Osteocyte (in vitro differentiated cells): ENCODE measurements around the gene FAM131A. TPM values are rescaled to one million over a fixed set of nuclear protein-coding genes. Genes with fewer than 3 reads are reported as not detected.

Experiments used
- DNase-seq: peaks from one replicate; pipeline ENCODE4 v3.0.0; 2021; ENCODE audit warnings: mixed read lengths; ENCODE audit not compliant: unreplicated experiment; ENCODE audit errors: extremely low spot score
- H3K27ac Mint-ChIP-seq: one replicate; pipeline ENCODE4 v1.8.0; 2021; ENCODE audit warnings: mild to moderate bottlenecking, mixed read lengths; ENCODE audit not compliant: unreplicated experiment
- H3K27me3 Mint-ChIP-seq: one replicate; pipeline ENCODE4 v1.8.0; 2021; ENCODE audit warnings: mixed read lengths; ENCODE audit not compliant: unreplicated experiment
- H3K36me3 Mint-ChIP-seq: one replicate; pipeline ENCODE4 v1.8.0; 2021; ENCODE audit warnings: mixed read lengths; ENCODE audit not compliant: unreplicated experiment
- H3K4me1 Mint-ChIP-seq: one replicate; pipeline ENCODE4 v1.8.0; 2021; ENCODE audit warnings: mixed read lengths; ENCODE audit not compliant: unreplicated experiment
- H3K4me3 Mint-ChIP-seq: one replicate; pipeline ENCODE4 v1.8.0; 2021; ENCODE audit warnings: mild to moderate bottlenecking, moderate library complexity, mixed read lengths; ENCODE audit not compliant: unreplicated experiment
- H3K9me3 Mint-ChIP-seq: one replicate; pipeline ENCODE4 v1.8.0; 2021; ENCODE audit warnings: mixed read lengths; ENCODE audit not compliant: unreplicated experiment
- total RNA-seq: library from RNA; stranded (reverse); gene quantifications from 2 replicates; pipeline ENCODE4 v1.2.1, GENCODE V29; 2021
- TF ChIP-seq, protein P1 (sequence below): fragments of 200-600 bp; sonication (generic); IDR thresholded peaks from 2 replicates; pipeline ENCODE4 v1.5.0; 2021; ENCODE audit warnings: antibody characterized with exemption, mild to moderate bottlenecking, moderate library complexity

The FAM131A gene
- total RNA-seq, 1 donor from 2014 or later = 11.3 TPM

GRCh38 chr3:184386047-184386806, 48.8 kb downstream of the FAM131A start:
- TF ChIP-seq, protein P1, sequence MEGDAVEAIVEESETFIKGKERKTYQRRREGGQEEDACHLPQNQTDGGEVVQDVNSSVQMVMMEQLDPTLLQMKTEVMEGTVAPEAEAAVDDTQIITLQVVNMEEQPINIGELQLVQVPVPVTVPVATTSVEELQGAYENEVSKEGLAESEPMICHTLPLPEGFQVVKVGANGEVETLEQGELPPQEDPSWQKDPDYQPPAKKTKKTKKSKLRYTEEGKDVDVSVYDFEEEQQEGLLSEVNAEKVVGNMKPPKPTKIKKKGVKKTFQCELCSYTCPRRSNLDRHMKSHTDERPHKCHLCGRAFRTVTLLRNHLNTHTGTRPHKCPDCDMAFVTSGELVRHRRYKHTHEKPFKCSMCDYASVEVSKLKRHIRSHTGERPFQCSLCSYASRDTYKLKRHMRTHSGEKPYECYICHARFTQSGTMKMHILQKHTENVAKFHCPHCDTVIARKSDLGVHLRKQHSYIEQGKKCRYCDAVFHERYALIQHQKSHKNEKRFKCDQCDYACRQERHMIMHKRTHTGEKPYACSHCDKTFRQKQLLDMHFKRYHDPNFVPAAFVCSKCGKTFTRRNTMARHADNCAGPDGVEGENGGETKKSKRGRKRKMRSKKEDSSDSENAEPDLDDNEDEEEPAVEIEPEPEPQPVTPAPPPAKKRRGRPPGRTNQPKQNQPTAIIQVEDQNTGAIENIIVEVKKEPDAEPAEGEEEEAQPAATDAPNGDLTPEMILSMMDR = no peak
- no peaks in the 10 kb centered on the region for H3K36me3 Mint-ChIP-seq
- H3K27me3 Mint-ChIP-seq = peaks cover 36% of the 10 kb centered on the region
- H3K4me3 Mint-ChIP-seq = no peak overlapping the region
- no peak overlapping the region for H3K27ac Mint-ChIP-seq
- DNase-seq = no peak
- H3K9me3 Mint-ChIP-seq = no peaks in the 10 kb centered on the region
- no peaks in the 10 kb centered on the region for H3K4me1 Mint-ChIP-seq

DNA sequence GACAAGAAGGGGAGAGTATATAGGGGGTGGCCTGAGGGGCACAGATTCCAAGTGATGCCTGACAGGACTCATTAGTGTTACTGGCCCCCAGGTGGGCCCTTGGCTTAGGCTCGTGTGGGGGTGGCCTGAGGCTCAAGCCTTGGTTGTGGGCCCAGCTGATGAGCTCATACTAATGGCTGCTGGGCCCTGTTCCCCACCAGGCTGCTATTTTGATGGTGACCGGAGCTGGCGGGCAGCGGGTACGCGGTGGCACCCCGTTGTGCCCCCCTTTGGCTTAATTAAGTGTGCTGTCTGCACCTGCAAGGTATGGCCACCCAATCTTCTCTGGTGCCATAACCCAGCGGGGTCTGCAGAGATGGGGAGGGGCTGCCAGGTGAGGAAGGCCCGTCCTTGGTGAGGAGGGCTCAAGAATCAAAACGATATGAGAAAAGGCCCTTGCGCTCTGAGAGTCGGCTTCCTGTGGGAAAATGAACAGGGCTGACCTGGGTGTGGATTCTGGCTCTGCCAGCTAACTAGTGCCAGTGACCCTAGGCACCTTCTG, 49.8 kb downstream of the FAM131A start:
- Mint-ChIP-seq H3K4me1 (no peaks in the 10 kb centered on the region), H3K4me3 (no peak overlapping the region), H3K36me3 (no peaks in the 10 kb centered on the region), H3K27me3 (peaks cover 38% of the 10 kb centered on the region), H3K9me3 (no peaks in the 10 kb centered on the region), H3K27ac (no peak overlapping the region)
- no peak for DNase-seq
- TF ChIP-seq, protein P1 = no peak

GRCh38 chr3:184388164-184388935, 51.0 kb downstream of the FAM131A start:
- no peak overlapping the region for H3K4me3 Mint-ChIP-seq

GRCh38 chr3:184388936-184389230, 51.5 kb downstream of the FAM131A start:
- peaks cover 37% of the 10 kb centered on the region for H3K27me3 Mint-ChIP-seq

More at GRCh38 chr3:184388164-184388935, 51.0 kb downstream of the FAM131A start:
- Mint-ChIP-seq H3K4me1 (no peaks in the 10 kb centered on the region), H3K36me3 (no peaks in the 10 kb centered on the region), H3K27me3 (peaks cover 34% of the 10 kb centered on the region), H3K27ac (no peak overlapping the region), H3K9me3 (no peaks in the 10 kb centered on the region)
- TF ChIP-seq, protein P1 = no peak
- DNase-seq = no peak

More at GRCh38 chr3:184388936-184389230, 51.5 kb downstream of the FAM131A start:
- H3K4me1 Mint-ChIP-seq = no peaks in the 10 kb centered on the region
- no peak for DNase-seq
- H3K9me3 Mint-ChIP-seq = no peaks in the 10 kb centered on the region
- H3K36me3 Mint-ChIP-seq = no peaks in the 10 kb centered on the region
- no peak overlapping the region for H3K4me3 Mint-ChIP-seq
- TF ChIP-seq, protein P1 = no peak
- H3K27ac Mint-ChIP-seq = no peak overlapping the region
